GM18909 (cell line): ENCODE results near the gene HECW1.
A peak's percentile ranks its signal among the peaks of the same experiment; 100 is the strongest.

Source experiments
- ATAC-seq: cut with Tn5 transposase; IDR thresholded peaks from one replicate; pipeline ENCODE4 v1.9.1; 2021; ENCODE audit warnings: mild to moderate bottlenecking; ENCODE audit not compliant: unreplicated experiment, poor library complexity

The HECW1 gene

DNA sequence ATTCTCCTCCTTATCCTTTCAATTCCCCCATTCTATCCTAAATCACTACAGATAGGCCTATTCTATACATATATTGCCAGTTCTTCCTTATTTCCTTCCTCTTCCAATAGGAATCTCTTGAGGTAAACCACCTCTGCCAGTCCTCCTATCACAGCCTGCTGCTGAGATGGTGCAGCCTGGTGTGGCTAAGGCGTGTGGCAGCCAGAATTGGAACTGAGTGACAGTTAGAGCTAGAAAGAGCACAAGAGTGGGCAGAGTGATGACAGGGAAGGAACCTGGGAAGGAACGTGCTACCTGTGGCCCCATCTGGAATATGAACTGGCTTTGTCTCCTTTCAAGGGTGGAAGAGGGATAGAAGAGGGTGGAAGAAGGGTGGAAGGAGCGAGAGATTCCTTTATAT is 187.7 kb downstream of the HECW1 start:
- no peak for ATAC-seq

DNA sequence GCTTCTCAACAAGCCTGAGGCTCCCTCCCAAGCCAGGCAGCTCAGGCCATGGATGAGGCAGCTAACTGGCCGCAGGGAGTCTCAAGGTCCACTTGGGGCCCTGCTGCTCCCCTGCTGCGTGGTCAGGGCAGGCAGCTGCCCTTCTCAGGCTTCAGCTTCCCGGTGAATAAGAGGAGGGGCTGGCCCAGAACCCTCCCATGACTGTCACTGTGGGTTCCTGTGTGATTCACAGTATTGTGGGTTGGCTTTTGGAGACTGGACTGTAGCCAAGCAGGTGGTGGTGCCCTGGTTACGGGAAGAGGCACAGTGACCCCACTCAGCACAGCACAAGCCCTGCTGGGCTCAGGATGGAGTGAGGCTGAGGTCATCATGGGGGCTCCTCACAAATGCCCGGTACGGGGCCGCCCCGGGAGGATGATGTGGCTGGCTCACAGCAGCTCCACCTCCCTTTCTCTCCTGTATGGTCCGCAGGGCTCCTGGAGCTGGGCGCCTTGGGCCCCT is 189.8 kb downstream of the HECW1 start:
- ATAC-seq, result no peak

DNA sequence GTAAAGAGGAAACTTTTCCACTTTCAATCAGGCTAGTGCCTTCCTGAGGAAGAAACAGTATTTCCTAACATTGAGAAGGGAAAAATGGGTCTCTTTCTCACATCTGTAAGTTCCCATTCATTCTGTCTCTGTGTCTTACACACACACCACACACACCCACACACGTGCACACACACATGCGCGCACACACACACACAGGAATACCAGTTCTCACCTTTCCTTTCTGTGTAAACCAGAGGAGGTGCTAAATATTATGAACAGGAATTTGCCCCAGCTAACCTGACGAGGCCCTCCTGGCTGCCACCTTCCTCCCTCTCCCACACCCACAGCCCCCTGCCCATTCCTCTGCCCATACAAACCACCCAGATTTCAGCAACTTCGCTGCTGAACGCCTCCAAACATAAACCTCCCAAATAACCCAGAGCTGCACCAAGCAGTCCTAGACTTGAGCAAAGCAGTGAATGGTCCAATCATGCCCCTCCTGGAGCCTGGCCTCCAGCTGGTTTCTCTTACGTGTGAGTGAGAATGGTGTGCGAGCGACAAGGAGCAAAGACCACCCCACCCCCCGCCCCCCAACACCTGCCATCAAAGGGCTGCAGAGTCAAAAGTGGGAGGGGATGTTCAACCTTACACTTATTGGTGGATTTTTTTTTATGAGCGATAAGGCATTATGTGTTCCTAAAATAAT is 190.5 kb downstream of the HECW1 start:
- no peak for ATAC-seq

DNA sequence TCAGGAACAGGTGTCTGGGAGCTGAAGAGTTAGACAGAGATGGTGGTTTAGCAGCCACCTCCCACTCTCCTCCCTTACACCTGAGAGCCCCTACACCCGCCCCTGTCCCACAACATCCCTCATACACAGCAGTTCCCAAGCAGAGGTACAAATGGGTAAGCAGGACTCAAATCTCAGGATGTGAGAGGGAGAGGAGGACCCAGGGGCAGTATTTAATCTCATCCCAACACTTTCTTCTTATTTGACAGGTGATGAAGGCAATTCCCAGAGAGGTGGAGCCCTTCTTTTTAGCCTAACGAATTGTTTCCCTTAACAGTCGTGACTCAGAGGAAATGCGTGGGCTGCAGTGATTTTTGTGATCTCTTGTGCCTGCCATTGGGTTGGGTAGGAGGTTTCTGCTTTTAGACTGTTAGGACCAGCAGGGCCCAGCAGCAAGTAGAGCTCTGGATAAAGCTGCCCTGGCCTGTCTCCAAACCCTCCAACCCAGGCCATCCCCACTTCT is 191.3 kb downstream of the HECW1 start:
- no peak for ATAC-seq

DNA sequence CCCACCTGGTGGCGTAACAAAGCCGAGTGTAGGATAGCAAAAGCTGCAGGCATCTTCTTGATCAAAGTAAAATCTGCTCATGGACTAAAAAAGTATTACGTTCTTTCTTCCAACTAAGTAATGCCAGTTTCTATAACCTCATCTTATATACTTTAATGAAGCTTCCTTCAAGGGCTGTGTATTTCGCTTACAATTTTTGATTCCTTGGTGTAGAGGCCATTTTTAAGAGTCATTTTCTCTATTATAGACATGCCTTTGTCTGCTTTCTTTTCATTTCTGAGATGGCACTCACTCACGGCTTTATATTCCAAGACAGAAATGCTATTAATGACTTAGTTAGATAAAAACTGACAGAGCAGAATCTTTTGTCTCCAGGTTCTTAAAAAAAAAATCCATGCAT is 194.0 kb downstream of the HECW1 start:
- no peak for ATAC-seq

DNA sequence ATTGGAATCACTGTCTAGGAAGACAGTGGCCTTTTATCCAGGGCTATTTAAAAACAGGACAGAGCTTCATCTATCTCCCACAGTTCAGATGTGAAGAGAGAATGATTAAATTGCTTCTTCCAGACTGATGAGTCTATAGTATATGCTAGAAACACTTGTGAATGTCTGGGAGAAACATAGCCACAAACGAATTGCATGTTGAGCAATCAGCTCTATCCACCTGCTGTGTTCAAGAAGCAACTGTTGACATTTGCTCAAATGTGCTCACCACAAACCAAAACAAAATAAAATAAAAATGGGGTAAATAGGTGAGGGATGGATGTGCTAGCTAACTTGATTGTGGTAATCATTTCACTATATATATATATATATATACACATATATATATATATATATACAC is 195.1 kb downstream of the HECW1 start:
- ATAC-seq, result no peak

DNA sequence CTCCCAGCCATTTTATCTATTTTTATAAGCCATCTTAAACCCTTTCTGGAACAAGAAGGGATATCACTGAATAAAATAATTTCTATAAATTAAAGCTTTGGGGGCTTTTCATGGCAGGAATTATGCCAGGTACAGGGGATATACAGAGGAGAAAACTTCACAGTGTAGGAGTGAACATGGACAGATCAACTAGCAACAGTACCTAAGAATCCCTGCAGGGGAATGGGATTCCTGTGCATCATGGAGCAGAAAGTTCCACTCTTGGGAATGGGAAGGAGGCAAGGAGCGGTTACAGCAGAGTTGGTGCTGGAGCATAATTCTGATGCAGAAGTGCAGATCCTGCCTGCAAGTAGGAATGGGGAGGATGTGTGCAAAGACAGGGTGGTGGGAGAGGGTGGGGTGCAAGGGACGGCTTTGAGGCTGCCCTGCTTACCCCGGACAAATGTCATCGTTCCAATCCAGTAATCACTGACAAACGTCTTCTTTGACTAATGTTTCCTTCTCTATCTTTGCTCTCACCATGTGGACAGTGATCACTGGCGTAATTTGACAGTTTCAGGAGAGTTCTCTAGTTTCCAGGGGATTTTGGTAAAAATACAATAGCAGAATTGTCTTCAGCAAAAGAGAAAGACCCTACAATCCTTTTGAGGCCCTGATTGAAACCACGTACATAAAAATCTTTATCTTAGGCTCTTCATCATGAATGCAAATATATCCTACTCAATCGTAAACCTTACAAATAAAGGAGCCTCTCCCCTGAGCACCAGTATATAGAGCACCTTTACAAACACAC is 196.7 kb downstream of the HECW1 start:
- ATAC-seq, result peak; percentile 56

DNA sequence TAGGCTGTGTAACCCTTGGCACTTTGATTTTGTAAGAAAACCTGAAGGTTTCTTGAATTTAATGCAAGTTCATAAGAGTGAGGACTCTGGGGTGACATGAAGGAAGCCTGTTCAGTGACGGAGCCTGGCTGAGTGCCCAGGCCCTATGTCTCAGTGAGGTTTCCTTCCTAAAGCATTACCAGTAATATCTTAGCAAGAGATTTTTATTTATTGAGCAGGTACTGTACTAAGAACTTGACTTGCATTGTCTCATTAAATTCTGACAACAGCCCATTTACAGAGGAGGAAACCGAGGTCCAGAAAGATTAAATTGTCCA is 197.2 kb downstream of the HECW1 start:
- peak; percentile 32 for ATAC-seq

DNA sequence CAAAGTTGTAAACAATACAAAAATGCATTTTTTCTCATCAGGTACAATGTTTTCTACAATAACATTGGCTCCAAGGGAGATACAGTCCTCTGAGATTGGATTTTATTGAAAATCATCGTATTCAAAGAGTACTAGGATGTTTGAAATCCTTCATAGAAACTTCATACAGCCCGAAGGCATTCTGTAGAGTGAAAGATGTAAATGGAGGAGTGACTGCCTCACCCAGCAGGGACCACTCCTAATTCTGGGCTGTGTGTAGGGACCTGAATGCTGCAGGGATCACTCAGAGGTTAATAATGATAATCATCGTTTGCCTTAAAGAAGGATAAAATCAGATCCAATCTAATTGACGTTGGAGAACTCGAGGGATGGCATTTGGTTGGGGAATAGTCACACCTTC is 198.6 kb downstream of the HECW1 start:
- no peak for ATAC-seq

DNA sequence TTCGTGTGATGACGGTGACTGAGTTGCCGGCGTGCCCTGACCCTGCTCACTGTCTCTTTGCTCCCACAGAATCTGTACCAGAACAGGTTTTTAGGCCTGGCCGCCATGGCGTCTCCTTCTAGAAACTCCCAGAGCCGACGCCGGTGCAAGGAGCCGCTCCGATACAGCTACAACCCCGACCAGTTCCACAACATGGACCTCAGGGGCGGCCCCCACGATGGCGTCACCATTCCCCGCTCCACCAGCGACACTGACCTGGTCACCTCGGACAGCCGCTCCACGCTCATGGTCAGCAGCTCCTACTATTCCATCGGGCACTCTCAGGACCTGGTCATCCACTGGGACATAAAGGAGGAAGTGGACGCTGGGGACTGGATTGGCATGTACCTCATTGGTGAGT is 199.2 kb downstream of the HECW1 start:
- no peak for ATAC-seq

DNA sequence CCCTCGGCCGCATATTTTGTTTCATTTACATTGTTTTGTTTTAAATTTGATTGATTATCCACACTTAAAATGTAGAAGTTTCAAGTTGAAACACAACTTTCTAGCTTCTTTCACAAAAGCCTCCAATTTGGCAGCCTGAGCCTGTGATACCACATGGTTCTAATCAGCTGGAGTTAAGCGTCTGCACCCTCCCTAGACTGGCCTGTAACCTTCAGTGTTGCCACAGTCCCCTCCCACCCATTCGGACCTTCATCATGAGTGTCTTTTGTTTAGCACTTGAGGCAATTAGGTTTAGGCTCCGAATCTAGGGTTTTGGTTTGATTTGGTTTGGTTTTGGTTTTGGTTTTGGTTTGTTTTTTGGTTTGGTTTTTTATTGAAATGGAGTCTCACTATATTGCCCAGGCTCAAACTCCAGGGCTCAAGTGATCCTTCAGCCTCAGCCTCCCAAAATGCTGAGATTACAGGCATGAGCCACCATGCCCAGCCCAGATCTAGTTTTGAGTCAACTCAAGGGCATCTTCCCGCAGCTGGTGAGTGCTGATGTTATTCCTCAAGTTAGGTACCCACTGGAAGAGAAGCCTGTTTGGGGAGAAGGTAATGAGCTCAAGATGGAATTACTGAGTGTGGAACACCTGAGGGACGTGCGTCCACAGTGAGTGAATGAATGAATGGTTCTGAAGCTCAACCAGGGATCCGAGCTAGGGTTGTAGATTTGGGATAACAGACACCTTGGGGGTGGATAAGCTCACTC is 201.4 kb downstream of the HECW1 start:
- no peak for ATAC-seq

DNA sequence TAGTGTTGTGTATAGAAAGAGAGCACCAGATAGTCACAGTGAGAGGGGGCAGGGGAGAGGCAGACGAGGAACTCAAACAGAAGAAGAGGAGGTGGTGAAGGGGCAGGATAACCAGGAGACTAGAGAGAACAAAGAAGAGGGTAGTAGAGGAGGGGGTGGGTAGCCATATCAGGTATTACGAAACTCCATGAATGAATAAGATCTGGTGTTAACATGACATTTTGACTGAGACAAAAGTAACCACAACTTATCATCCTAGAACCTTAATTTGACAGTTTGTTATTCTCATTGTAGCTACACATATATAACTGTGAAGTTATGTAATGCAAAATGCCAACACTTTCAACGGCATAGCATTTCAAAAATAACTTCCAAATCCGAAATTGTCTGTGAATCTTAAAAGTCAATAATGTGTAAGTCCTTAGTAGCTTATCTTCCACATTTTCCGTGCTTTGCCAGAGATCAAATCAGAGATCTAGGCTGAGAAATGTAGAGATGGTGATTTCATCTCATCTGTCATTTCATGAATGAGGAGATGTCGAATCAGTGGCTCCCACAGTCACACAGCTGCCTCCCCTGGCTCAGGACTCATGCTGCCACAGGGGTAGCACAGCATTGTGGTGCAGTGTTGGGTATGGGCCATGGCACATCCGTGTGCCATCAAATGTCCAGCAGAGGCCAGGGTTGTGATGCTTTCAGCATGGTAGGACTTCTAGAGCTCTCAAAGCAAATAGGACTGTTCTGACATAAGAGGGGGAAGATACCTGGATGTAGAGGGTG is 202.1 kb downstream of the HECW1 start:
- no peak for ATAC-seq

DNA sequence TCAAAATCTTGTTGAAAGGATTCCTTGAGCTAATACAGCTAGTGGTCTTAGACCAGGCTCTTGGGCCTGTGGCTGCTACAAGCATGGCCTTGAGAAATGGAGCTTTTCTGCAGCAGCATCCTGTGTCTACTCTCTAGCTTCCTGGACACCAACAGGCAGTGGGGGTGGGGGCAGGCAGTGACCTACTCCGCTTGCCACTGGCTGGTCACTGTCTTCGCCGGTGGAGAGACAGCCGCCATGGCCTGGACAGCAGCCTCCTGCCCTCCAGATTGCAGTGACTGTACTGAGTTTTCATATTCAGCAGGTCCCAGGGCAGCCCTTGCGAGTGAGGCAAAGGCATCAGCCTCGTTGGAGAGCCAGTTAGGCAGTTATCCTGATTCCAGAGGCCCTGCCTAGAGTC is 204.6 kb downstream of the HECW1 start:
- no peak for ATAC-seq

DNA sequence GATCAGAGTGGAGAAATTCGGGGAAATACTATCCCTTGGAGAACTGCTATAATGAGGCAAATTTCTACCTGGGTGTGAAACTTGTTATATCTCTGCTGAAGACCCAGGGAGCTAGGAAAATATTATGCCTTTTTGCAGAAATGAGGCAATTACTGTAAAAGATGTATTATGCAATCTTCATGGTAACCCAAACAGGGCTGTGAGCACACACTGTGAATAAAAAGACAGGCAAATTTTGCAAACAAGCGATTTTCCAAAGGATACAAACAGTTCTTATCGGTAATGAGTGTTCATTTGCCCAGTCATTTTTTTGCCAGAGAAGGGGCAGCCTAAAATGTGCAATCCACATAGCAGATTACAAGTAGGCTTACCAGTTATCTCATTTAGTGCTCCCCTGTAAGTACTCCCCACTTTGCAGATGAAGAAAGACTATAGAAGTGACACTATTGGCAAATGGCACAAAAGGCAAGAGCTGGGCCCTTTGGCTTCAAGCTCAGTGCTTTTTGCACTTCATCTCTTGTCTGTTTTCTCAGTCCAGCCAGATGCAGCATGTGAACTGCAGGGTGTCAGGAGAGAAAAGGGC is 205.8 kb downstream of the HECW1 start:
- no peak for ATAC-seq

DNA sequence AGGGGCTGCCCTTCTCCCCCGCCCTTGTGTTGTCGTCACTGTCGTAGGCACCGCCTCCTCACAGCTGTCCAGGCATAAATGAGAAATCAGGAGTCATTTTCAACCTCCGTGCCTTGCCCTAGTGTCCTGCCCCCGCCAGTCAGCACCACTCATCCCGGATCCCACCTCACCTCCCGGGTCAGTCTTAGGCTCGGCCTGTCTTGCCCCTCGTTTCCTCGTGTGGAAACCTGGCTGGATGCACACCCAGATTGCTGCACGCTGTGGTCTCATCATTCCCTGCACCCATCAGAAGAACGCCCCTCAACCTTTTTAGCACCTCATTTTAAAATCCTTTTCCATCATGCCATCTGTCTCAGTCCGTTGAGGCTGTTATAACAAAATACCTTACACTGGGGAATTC is 213.1 kb downstream of the HECW1 start:
- no peak for ATAC-seq

DNA sequence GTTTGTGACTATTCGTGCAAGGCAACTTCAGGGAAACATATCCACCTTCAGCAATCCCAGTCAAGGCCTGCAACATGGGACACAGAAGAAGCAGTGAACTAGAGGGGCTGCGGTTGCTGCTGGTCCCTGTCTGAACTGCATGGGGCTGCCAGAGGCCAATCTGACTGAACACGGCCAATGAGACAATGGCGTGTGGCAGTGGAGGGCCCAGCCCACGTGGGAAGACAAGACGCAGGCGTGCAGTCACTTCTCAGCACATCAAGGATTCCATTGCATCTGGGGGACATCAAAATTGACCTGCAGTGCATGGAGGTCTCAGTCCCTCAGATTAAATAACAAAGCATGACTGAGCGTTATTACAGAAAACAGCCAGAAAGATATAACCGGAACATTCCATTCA is 215.9 kb downstream of the HECW1 start:
- ATAC-seq, result no peak

DNA sequence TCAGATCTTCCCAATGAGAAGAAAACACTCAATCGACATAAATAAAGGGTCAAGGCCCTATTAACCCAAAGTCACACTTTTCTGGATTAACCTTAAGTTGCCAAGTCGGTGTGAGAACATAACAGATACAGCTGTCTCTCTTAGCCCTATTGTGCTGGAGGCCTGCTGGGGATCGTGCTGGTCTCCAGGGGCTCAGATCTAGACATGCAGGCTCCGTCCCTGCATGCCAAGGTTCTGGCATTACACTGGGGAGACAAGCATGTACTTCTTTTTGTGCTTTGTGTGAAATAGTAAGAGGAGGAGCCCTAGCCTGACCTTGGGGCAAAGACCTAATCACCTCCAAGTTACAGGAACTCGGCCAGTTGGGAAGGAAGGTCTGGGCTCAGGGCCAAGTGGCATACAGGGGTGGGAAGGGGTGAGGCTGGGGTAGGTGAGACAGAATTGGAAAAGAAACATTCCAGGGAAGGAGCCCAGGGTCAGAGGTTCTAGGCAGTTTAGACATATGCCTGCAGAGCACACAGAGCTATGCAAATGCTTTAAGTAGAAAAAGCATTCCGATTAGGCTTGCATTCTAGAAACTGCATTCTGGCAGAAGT is 216.4 kb downstream of the HECW1 start:
- no peak for ATAC-seq

DNA sequence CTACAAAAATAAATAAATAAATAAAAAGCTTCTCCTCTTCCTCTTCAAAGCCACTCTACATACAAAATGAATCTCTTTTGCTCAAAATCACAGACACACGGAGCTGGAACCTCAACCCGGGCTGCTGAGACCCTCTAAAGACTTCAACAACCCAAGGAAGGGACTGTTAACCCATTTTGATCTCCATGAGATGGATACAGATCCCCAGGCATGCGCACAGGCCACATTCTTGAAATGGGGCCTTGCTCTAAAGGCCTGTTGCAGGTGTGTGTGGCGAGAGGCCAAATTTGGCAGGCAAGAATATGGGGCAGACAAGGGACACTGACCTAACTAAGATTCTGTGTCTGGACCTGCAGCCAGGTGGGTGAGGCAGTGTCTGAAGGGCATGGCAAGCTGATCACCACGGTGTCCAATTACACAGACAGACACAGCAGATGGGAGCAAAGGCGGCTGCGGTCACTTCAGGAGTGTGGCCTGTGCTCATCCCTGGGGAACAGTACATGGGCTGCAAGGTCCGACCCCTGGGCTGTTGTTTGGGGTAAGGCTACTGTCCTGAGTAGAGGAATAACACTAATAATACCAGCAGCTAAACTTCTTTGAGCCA is 219.8 kb downstream of the HECW1 start:
- no peak for ATAC-seq

DNA sequence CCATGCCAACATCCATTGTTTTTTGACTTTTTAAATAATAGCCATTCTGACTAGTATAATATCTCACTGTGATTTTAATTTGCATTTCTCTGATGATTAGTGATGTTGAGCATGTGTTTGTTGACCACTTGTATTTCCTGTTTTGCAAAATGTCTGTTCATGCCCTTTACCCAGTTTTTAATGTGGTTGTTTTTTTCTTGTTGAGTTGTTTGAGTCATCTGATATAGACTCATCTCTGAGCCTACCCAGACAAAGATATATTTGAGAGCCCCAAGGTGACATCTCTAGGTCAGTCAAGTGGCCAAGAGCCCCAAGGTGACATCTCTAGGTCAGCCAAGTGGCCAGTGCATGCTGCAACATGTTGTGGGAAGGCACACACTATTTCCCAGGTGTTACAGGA is 224.7 kb downstream of the HECW1 start:
- no peak for ATAC-seq
